CD4-positive, alpha-beta T cell treated with Interleukin-15 for 4 hours (primary cell): Measurements from ENCODE around the gene CPEB3.
"Not testable (repeated sequence)": the region's sequence is repeated elsewhere in the genome, so short reads cannot be mapped to it uniquely, and the experiment has no call there.

Experiments used
- DNase-seq: peaks from one replicate; pipeline ENCODE4 v3.0.0-alpha.2; 2020; ENCODE audit warnings: low spot score

Gene CPEB3

DNA sequence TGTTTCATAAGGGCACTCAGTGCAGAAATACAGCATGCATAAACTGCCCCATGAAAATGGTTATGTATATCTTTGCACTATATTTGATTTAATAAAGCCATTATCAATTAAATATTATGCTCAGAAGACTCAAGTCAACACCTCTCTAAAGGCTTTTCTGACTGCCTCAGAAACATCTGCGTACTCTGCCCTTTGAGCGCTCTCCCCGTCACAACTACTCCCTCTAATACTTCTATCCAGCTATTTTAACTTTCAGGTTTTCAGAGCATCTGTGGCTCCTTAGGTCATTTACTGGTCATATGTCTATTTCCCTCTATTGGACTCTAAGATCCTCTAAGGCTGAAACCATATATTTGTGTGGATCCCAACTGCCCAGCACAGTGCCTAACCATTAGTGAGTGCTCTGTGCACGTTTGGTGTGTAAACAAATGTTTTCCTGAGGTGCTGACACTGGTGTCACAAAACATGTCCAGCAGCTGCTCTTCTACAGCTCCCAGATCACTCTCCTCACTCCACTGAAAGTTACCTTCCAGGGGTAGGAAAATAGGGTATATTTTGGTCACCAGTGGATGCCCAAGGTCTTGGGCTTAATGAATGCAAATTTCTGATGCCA lies 188.2 kb downstream of the CPEB3 start:
- no peak for DNase-seq

DNA sequence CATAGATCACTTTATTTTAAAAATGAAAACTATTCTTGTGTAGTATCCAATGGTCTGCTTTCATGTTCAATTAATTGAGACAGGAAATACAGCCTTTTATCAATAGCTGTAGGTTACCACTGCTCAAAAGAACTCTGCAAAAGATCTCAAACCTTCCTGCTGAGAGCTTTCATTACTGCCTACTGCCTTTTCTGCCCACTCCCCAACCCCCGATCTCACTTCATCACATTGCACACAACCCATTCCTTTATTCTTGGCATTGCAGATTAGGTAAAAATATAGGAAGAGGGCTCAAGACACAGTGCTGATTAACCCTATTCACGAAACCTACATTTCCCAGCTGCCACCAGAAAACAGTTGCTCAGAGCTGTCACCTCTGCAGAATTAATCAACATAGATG lies 195.9 kb downstream of the CPEB3 start:
- DNase-seq: no peak

DNA sequence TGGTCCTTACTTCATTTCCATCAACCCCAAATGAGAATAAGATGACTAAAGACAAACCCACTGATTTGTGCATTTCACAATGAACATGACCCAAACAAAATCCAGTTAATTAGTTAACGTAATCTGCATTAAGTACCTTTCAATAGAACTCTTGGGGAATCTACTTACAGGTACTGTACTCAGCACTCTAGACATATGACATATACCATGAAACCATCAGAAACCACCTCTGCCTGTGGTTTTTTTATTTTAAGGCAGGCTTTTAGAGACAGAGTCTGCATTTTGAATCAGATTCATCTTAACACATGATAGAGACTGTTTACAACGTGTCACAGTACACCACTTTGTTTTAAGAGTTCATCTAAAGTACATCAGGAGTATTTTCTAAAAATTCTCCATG lies 198.9 kb downstream of the CPEB3 start:
- DNase-seq: no peak

DNA sequence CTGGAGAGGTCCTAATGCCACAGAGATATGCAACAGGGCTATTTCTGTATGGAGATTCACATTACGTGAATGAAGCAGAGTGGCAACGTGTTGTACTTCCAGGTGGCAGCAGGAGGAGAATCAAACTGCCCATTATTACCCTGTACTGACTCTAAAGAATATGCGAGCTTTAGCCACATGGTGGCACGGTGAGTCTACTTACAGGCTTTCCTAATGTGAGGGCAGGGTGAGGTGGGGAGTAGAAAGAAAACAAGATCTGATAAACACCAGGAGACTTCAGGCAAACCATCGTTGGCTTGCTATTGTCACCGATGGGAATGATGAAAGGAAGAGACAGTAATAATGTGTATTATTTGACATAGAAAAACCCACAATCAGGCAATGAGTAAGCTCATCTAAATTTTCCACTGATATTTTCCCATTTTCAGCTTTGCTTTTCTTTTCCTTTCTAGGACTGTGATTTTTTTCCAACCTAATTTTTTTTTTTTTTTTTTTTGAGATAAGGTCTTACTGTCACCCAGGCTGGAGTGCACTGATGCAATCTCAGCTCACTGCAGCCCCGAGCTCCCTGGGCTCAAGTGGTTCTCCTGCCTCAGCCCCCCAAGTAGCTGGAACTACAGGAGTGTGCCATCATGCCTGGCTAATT lies 203.0 kb downstream of the CPEB3 start:
- DNase-seq: peak; percentile 55

DNA sequence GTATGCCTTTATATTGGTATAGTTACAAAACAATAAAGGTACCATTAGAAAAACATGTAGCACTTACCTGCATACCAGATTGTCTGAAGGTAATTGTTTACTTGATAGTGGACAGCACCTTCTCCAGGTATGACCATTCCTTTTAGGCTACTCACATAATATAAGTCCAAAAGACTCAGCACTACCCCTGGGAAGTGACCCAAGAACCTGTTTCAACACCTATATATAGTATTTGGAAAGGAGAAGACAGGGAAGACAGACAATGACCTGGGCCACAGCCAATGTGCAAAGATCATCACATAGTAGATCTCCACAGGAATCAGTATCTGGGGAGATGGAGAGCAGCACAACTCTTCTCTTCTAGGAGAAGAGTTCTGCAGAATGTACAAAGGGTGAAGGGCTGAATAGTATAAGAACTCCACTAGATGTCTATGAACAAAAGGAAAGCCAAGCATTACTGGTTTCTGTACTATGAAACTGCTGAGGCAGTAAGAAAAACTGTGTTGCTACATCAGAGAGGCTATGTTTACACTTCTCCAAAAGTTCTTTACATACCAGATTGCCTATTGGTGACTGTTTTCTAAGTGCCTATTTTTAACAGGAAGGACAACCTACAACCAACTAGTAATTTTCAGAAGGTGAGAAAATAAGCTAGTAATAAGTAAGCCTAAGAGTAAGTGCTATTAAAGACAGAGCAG lies 208.1 kb downstream of the CPEB3 start:
- no peak for DNase-seq

DNA sequence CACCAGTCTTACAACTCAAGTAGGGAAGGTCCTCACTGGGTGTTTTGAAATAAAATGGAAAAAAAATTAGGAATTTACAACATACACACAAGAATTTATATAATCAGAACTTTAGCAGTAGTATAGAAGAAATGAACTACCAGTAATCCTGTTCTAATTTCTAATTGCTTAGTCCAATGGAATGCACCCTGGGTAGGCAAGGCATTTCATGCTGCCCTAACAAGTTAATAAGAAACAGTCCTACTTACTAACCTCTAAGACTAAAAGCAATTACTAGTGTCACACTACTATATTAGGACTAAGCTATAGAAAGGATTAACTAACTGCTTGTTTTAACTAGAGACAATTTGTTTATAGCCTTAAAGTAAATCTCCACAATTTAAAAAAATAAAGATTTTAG lies 209.2 kb downstream of the CPEB3 start:
- no peak for DNase-seq

DNA sequence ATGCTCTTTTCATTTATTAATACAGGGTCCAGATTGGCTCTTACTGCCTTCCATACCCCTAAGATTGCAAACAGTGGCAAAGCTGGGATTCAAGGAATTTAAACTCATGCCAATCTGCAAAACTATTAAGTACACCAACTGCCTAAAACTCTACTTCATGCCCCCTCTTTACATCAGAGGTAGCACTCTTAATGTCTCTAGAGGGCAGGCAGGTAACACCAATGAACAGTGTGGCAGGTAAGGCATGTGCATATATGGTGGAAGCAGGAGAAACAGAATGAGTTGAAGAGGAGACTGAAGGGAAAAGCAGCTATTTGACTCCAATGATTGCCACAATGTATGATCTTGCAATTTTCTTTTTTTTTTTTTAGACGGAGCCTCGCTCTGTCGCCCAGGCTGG lies 210.6 kb downstream of the CPEB3 start:
- no peak for DNase-seq

DNA sequence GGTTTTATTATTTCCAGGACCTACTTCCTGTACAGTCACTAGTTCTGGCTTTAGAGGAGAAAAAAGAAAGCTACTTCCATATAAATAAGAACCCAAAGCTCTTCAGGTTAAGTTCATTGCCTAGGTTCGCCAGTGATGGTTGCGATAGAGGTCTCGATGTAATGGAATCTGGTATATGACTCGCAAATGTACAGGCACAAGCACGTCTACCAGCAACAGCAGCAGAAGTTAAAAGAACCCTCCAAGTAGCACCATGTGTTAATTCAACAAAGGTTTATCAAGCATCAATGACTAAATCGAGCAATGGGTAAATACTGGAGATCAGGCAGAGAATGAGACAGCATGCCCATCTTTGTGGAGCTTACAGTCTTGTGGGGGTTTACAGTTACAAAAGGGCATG lies 211.9 kb downstream of the CPEB3 start:
- DNase-seq: no peak

DNA sequence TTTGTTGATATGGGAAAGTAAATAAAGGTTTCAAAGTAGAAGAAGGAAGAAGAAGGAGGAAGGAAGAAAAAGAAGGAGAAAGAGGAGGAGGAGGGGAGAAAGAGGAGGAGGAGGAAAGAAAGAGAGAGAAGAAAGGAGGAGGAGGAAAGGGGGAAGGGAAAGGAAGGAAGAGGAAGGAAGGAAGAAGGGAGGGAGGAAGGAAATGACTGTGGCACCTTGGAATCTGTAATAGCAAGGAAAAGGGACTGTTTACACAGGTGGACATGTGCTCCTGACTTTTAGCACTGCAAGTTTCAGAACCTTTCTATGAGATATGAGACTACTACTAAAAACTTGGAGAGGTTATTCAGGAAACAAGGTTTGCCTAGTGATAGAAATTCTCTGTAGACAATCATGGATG lies 214.2 kb downstream of the CPEB3 start:
- no peak for DNase-seq

DNA sequence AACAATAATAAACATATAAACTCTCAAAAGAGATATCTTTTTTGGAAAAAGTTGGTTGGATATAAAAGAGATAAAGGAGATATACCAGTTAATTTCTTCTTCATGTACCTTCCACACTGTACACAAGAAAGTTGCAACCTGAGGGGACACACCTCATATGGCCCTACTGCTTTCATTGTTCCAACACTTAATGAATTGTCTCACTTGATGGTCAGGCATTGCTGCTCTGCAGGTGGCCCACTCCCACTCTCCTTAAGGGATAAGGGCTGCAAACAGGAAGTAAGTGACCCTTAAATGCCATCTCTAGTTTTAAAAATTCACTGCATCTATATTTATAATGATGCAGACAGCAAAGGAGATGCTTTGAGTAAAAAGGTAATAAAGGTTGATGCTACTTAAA lies 215.0 kb downstream of the CPEB3 start:
- no peak for DNase-seq

DNA sequence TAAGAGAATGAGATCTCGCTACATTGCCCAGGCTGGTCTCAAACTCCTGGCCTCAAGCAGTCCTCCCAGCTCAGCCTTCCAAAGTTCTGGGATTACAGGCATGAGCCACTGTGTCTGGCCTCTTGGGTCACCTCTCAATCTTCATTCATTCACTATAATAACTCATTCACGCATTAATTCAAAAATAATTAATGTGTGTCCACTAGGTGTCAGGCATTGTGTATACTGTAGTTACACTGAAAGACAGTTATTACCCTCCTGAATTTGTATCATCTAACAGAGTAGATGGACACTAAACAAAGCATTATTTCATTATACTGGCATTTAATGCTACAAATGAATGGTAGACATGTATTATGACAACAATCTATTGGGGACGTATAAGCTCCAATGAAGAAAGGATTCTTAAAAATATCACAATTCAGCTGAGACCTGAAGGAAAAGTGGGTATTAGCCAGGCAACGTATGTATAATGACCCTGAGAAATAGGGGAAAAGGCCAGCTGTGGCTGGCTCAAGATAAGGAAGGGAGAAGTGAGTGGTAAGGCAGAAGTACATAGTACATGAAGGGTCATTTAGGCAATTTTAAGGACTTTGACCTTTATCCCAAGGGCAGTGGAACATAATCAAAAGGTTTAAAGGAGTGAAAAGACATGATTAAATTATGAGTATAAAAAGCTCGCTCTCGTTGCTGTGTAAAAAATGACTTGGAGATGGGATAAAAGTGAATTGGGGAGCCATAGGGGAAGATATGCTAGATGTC lies 216.6 kb downstream of the CPEB3 start:
- DNase-seq: no peak

DNA sequence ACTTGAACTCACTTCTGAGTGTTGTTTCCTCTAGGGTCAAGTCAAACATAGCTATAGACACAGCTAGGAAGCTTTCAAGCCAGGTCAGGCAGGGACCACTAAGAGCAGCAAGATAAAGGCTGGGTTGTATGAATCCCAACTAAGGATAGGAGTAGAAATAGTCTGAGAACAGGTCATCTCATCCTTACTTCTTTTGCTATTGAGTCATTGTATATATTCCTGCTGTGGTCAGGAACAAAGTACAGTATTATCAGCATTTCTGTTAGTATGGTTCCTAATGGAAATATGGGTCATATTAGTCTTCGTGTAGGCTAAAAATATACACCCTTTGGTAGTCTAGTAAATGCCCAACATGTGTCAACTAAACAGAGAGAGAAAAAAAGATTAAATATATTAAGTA lies 222.0 kb downstream of the CPEB3 start:
- no peak for DNase-seq

DNA sequence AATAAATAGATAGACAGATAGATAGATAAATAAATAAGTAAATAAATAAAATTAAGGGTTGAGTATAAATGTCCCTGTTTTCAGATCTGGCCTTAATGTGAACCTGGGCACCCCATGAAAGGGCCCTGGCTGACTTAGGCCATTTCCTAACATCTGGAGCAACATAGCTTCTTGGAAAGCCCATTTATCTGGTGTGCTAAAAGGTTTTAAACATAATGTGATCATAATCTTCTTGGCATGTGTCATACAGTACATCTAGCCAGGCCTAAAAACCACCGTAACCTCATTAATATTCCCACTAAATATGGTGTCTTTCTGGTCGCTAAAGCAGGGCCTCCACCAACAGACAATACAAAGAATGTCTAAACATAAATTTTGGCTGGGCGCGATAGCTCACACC lies 224.5 kb downstream of the CPEB3 start:
- no peak for DNase-seq

DNA sequence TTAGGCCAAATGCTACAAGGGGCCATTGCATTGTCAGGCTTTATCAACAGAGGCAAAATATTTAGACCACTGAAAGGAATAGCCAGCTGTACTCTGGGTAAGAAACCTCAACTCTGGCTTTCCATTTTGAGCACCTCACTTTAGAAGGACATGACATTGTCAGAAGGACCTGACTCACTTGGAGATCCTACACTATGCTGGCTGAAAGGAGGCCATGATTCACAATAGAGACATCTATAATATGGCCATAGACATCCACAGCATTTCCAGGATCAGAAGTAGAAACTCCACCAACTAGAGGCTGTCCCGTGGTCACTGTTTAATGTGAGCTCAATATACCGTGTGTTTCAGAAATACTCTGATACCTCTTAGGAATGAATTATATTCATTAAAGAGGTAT lies 226.4 kb downstream of the CPEB3 start:
- DNase-seq: no peak

DNA sequence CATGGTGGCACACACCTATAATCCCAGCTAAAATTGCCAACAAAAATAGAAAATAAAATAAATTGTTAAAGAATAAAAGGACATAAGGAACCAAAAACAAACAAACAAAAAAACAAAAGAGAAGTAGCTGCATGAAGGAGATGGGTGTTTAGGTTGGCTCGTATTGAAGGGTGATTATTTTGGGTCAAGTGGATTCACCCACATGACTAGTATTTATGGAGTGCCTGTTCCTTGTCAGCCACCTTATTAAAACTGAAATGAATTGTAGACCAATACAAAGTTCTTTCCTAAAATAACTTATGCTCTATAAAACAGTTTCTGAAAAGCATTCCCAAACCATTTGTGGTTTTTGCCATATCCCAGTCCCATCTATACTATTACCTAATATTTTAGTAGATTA lies 228.6 kb downstream of the CPEB3 start:
- DNase-seq: no peak

DNA sequence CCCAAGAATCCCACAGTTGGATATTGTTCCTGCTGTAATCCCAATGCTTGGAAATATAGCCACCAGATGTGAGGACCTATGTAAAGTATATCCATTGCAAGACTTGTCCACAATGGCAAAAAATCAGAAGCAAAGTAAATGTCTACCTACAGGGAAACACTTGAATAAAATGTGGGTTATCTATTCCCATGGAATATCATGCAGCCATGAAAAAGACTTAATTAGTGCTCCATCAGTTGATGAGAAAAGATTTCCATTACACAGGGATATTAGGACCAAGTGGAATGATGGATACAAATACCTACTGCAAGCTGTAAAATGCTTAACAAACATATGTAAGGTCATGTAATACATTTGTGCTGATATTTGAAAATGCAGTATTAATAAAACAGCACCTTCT lies 236.1 kb downstream of the CPEB3 start:
- DNase-seq: no peak

DNA sequence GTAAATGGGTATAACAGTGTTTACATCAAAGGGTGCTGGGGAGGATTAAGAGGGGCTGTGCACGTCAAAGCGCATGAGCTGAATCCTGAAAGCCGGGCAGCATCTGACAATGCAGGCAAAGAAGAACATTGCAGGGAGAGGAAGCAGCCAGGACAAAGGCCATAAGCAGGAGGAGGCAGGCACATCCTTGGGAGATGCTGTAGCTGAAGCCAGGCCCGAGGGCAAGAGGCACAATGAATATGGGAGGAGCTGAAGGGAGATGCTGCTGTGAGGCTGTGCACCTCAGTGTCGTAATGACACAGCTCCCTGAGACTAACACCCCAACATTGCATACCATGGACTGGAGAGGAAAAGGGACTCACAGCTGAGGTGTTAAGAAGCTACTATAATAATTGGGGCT lies 238.1 kb downstream of the CPEB3 start:
- DNase-seq: no peak

DNA sequence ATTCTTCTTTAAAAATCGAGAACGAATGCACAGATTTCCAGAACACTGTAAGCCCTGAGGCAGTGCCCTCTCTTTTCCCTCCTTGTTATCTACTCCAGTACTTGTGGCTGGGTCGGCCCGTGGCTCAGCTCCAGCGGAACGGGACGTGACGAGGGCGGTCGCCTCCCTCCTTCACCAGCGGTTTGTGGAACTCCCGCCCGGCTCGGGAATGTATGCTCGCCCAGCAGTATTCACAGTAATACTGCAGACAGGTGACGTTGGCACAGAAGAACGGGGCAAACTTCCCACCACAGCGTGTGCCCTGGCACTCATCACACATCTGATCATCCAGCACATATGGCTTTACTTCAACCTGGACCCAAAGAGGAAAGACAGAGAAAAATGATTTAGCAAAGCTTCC lies 238.8 kb downstream of the CPEB3 start:
- DNase-seq: no peak

DNA sequence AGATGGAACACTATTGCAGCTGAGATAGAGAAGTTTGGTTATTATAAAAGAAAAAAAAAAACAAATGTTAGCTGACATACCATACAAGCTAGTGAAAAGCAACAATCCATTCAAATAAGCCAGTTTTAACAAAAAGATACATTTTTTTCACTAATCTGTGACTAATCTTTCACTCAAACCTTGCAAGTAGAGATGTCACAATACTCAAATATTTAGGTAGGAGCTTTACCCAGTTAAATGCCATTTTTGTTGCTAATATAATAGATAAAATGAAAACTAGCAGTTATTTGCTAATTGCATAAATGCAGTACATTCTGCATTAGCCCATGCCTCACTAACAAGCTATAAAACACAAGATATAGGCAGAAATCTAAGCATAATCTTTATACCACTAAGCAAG lies 243.7 kb downstream of the CPEB3 start:
- DNase-seq: no peak

DNA sequence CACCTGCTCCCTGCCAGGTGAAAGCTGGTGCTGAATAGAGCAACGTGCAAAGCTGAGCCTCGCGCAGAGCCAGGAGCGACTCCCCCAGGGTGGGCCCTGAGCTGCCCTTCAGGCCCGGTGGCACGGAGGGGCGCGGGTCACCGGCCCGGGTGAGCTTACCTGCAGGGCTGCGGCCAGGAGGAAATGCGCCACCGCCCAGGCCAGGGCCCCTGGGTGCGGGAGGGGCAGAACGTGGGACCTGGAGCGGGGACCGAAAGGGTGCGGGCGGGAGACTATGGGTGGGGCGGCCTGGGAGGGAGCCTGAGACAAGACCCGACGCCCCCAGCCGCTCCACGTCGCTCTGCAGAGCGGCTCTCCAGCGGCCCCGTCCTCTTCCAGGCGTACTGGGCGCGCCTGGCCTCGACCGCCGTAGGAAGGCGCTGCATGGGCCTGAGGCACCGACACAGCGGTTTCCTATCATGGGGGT lies 245.2 kb downstream of the CPEB3 start:
- DNase-seq: no peak

DNA sequence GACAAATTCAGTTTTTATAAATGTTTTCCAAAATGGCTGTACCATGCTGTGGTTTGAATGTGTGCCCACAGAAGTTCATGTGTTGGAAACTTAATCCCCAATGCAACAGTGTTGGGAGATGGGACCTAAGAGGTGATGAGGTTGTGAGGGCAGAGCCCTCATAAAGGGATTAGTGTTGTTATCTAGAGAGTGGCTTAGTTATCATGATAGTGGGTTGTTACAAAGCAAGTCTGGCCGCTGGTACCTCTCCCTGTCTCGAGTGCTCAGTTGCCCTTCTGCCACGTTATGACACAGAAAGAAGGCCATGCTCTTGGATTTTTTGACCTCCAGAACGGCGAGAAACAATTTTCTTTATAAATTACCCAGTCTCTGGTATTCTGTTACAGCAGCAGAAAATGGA lies 248.3 kb downstream of the CPEB3 start:
- no peak for DNase-seq

DNA sequence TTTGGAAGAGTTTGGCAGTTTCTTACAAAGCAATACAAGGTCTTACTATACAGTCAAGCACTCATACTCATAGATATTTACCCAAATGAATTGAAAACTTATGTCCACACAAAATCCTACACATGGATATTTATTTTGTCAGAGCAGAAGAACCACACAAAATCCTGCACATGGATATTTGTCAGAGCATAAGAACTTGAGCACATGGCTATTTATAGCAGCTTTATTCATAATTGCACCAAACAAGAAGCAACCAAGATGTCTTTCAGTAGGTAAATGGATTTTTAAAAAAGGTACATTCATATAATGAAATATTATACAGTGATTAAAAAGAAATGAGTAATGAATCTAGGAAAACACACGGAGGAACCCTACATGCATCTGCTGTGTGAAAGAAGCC lies 251.9 kb downstream of the CPEB3 start:
- DNase-seq: no peak

DNA sequence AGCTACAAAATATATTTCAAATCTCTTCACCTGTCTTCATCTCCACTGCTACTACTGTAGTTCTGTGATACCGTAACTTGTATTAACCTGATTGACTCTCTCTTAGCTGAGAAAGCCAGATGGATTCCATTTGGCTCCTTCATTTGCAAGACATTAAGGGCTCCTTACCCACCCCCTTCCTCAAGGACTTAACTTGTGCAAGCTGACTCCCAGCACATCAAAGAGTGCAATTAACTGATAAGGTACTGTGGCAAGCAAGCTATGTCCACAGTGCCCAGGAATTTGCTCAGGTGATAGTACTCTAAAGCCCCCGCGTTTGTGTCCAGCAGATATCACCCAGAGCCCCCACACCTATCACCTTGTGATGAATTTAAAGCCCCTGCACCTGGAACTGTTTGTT lies 257.8 kb downstream of the CPEB3 start:
- not testable (repeated sequence) for DNase-seq
